Upper lobe of right lung (tissue), 1 donor: ENCODE results near the gene EML1. TPM values are rescaled to one million over a fixed set of nuclear protein-coding genes. Genes with fewer than 3 reads are reported as not detected.
"Not testable (repeated sequence)": the region's sequence is repeated elsewhere in the genome, so short reads cannot be mapped to it uniquely, and the experiment has no call there.

ENCODE experiments used
- ATAC-seq: fragments of 200-7000 bp; cut with Tn5 transposase; one replicate; pipeline ENCODE4 v1.9.1; 2020; ENCODE audit warnings: mild to moderate bottlenecking, moderate library complexity
- DNase-seq: peaks from one replicate; pipeline ENCODE4 v3.0.0-alpha.2; 2020
- H3K27ac ChIP-seq: fragments of 200-600 bp; one replicate; pipeline ENCODE4 v1.8.0; 2022
- H3K27me3 ChIP-seq: fragments of 200-600 bp; one replicate; pipeline ENCODE4 v1.8.0; 2022; ENCODE audit warnings: mild to moderate bottlenecking
- H3K36me3 ChIP-seq: fragments of 200-600 bp; one replicate; pipeline ENCODE4 v1.8.0; 2022
- H3K4me1 ChIP-seq: fragments of 200-600 bp; one replicate; pipeline ENCODE4 v1.8.0; 2022
- H3K4me3 ChIP-seq: fragments of 200-600 bp; one replicate; pipeline ENCODE4 v1.8.0; 2022; ENCODE audit warnings: mild to moderate bottlenecking
- H3K9me3 ChIP-seq: fragments of 200-600 bp; one replicate; pipeline ENCODE4 v1.8.0; 2022
- intact Hi-C: fragments of 100-400 bp; cut with DNase I; formaldehyde crosslinking; loops from one replicate; pipeline ENCODE4 v1.11.0; 2022
- total RNA-seq: library from RNA; stranded (reverse); fragmentation: NEBNext Ultra II Directional; extraction: Animal tissue kit (Norgen Biotek cat#: 25700); gene quantifications from one replicate; pipeline ENCODE4 v1.2.1, GENCODE V29; 2021
- TF ChIP-seq, protein P1 (sequence below): fragments of 200-600 bp; IDR thresholded peaks from one replicate; pipeline ENCODE4 v1.8.0; 2022; ENCODE audit warnings: antibody characterized with exemption
- donor health status: DM: no; HTN: yes; CAD: no; lungs with severe emphysema.

EML1 gene
- total RNA-seq, 1 donor from 2014 or later = 42.2 TPM

DNA sequence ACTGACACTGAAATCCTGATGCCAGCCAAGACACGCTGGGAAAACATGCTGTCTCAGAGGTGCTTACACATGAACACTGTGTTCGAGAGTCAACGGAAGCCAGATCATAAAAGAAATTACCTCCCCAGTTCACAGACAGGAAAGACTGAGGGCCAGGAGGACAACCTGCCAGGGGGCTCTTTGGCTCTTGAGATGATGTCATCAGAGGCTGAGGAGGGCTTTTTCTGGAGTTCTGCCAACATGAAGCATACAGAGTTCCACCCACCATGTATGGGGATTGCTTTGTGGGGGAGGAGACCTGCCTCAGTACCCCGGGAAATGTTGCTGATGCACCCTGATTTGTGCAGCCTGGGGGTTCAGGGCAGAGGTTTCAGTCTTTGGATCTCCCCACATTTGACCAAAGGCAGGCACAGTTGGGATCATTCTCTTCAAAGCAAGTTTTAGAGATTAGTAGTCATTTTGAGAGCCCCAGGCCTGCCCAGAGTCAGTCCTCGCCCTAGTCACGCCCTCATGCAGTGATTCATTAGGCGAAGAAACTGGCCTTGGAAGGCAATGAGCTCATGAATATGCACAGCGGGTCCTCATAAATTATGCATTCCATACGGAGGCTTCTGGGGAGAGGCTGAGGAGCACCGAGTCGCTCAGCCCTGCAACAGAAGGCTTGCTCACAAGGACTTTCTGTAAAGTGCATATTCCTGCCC lies 34.9 kb upstream of the EML1 start:
- ATAC-seq (no peak), DNase-seq (no peak)
- Histone ChIP-seq H3K4me3 (no peak overlapping the region), H3K9me3 (no peaks in the 10 kb centered on the region), H3K36me3 (no peaks in the 10 kb centered on the region), H3K4me1 (peaks cover 23% of the 10 kb centered on the region), H3K27ac (no peak overlapping the region), H3K27me3 (no peaks in the 10 kb centered on the region)
- TF ChIP-seq, protein P1, sequence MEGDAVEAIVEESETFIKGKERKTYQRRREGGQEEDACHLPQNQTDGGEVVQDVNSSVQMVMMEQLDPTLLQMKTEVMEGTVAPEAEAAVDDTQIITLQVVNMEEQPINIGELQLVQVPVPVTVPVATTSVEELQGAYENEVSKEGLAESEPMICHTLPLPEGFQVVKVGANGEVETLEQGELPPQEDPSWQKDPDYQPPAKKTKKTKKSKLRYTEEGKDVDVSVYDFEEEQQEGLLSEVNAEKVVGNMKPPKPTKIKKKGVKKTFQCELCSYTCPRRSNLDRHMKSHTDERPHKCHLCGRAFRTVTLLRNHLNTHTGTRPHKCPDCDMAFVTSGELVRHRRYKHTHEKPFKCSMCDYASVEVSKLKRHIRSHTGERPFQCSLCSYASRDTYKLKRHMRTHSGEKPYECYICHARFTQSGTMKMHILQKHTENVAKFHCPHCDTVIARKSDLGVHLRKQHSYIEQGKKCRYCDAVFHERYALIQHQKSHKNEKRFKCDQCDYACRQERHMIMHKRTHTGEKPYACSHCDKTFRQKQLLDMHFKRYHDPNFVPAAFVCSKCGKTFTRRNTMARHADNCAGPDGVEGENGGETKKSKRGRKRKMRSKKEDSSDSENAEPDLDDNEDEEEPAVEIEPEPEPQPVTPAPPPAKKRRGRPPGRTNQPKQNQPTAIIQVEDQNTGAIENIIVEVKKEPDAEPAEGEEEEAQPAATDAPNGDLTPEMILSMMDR = no peak
- intact Hi-C loops = no loop called here

DNA sequence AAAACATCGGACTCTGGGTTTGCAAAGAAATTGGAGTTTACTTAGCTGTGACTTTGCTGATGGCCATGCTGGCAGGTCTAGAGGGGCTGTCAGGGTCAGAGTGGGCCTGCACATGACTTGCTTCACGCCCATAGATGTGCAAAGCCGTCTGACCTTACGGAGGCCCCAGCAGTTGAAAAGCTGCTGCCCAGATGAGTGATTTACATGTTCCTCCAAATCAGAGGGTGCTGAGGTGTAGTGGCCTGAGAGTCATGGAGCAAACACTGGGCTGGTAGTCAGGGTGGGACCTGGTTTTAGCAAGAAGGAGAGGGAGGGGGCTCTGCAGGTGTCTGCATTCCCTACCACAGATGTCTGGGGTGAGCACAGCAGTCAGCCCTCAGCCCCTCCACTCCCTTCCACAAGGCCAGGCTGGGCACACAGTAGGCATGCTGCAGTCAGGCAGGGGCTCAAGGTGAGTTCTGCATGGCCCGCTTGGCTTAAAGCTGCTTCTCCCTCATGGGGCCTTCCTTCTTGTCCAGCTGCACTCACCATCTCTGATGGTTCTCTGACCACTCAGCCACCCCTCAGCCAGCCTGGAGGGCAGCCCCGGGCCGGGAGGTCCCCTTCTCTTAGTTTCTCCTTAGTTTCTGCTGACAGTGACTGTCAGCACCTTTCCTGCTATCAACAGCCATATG lies 34.2 kb upstream of the EML1 start:
- Histone ChIP-seq H3K4me3 (no peak overlapping the region), H3K27me3 (no peaks in the 10 kb centered on the region), H3K4me1 (peaks cover 15% of the 10 kb centered on the region), H3K27ac (peak overlapping the region; percentile 1), H3K9me3 (no peaks in the 10 kb centered on the region), H3K36me3 (no peaks in the 10 kb centered on the region)
- TF ChIP-seq, protein P1 = no peak
- ATAC-seq (no peak), DNase-seq (peak; percentile 23)
- intact Hi-C loops = no loop called here

DNA sequence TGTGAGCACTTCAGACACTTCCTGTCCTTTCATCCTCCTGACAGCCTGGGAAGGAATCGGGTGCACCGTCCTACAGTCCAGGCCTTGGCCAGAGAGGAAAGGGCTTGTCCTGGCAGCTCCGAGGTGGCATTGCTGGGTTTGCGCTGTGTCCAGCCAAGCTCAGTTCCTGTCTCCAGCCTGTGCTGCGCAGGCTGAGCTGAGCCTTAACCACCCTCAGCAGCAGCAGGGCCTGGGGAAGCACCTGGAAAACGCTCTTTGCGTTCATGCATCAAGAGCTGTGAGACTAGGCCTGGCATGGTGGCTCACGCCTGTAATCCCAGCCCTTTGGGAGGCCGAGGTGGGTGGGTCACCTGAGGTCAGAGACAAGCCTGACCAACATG lies 33.7 kb upstream of the EML1 start:
- H3K27me3 ChIP-seq = no peaks in the 10 kb centered on the region
- no peaks in the 10 kb centered on the region for H3K36me3 ChIP-seq
- DNase-seq (peak; percentile 49), ATAC-seq (peak; percentile 36)
- H3K9me3 ChIP-seq = no peaks in the 10 kb centered on the region
- TF ChIP-seq, protein P1 = no peak
- intact Hi-C loops = no loop called here
- peak overlapping the region; percentile 1 for H3K27ac ChIP-seq
- peaks cover 11% of the 10 kb centered on the region for H3K4me1 ChIP-seq
- H3K4me3 ChIP-seq = no peak overlapping the region

DNA sequence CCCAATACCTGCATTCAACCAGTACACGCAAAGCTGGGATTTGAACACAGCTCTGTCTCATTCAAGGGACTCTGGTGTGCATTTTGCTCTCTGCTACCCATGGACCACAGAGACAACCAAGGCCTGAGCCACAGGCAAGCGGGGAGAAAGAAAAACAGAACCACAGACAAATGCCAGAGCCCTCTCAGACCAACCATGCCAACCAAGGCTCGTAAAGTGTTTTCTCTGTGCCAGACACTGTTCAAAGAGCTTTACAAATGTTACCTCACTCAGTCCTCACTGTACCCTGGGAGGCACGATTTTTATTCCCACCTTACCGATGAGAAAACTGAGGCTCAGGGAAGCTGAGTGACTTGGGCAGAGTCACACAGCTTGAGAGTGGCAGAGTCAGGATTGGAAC lies 32.4 kb upstream of the EML1 start:
- DNase-seq (no peak), ATAC-seq (no peak)
- H3K4me3 ChIP-seq = no peak overlapping the region
- no peaks in the 10 kb centered on the region for H3K36me3 ChIP-seq
- no peak overlapping the region for H3K27ac ChIP-seq
- H3K9me3 ChIP-seq = no peaks in the 10 kb centered on the region
- TF ChIP-seq, protein P1 = no peak
- intact Hi-C loops = no loop called here
- no peaks in the 10 kb centered on the region for H3K27me3 ChIP-seq
- peaks cover 8% of the 10 kb centered on the region for H3K4me1 ChIP-seq

DNA sequence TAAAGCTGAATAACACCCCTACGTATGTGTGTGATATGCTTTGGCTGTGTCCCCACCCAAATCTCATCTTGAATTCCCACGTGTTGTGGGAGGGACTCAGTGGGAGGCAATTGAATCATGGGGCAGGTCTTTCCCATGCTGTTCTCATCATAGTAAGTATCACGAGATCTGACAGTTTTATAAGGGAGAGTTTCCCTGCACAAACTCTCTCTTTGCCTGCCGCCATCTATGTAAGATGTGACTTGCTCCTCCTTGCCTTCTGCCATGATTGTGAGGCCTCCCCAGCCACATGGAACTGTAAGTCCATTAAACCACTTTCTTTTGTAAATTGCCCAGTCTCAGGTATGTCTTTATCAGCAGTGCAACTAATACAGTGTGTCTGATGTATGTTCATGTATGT lies 30.3 kb upstream of the EML1 start:
- H3K4me1 ChIP-seq, H3K27ac ChIP-seq, ATAC-seq, H3K4me3 ChIP-seq, intact Hi-C loops, H3K9me3 ChIP-seq, DNase-seq, H3K36me3 ChIP-seq, H3K27me3 ChIP-seq: not testable (repeated sequence)

DNA sequence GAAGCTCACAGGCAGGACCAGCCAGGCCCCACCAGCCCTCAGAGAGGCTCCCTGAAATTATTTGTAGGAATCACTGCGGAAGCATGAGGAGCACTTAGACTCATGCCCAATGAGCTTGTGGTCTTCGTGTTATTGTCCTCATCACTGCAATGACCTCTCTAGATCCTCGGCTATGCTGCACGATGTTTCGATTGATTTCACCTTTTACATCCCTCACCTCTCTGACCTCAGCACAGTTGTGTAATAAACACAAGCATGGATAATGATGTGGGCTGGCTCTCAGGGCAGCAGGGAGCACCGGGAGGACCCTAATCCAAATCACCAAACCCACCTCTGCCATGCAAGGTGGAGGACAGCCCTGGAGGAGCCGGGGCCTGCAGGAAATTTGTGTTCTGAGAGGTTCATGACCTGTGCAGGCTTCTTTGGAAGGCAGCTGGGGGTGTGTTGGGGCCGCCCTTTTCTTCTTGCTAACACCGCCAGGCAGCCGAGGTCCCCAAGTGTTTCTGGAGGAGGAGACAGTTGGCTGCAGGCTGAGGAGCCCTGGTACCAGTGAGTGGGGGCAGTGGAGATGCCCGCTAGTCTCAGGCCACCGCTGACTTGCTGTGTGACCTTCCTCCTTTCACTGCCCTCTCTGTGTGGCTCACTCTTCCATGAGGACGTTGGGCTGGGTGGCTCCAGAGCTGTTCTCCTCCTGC lies 29.5 kb upstream of the EML1 start:
- Histone ChIP-seq H3K27me3 (no peaks in the 10 kb centered on the region), H3K36me3 (no peaks in the 10 kb centered on the region), H3K27ac (no peak overlapping the region), H3K4me1 (no peaks in the 10 kb centered on the region), H3K4me3 (no peak overlapping the region), H3K9me3 (no peaks in the 10 kb centered on the region)
- intact Hi-C loops = no loop called here
- TF ChIP-seq, protein P1 = no peak
- ATAC-seq = no peak
- no peak for DNase-seq
